GM23338 (cell line): ENCODE data around the gene TMEM255B. TPM values are rescaled to one million over a fixed set of nuclear protein-coding genes. Genes with fewer than 3 reads are reported as not detected.

Experiments
- ATAC-seq: fragments of 200-7000 bp; cut with Tn5 transposase; 3 replicates; pipeline ENCODE4 v1.9.1; 2020
- DNase-seq: peaks from one replicate; pipeline ENCODE4 v3.0.0-alpha.2; 2015; ENCODE audit warnings: low spot score
- H2AFZ ChIP-seq: fragments of 200-600 bp; sonication (generic); 2 replicates; pipeline ENCODE4 v1.8.0; 2016; ENCODE audit warnings: antibody characterized with exemption, mild to moderate bottlenecking, moderate library complexity
- H3F3A ChIP-seq: fragments of 200-600 bp; sonication (generic); replicated peaks from 2 replicates; pipeline ENCODE4 v1.8.0; 2017; ENCODE audit warnings: antibody characterized with exemption, mixed run types, low read depth
- H3K27ac ChIP-seq: fragments of 200-600 bp; sonication (generic); 2 replicates; pipeline ENCODE4 v1.6.1; 2016; ENCODE audit warnings: low read depth
- H3K27me3 ChIP-seq: fragments of 200-600 bp; sonication (generic); 2 replicates; pipeline ENCODE4 v1.8.0; 2016; ENCODE audit warnings: mild to moderate bottlenecking, mixed run types, moderate library complexity; ENCODE audit not compliant: insufficient read depth
- H3K36me3 ChIP-seq: fragments of 200-600 bp; sonication (generic); 2 replicates; pipeline ENCODE4 v1.8.0; 2016; ENCODE audit warnings: mild to moderate bottlenecking; ENCODE audit not compliant: insufficient read depth
- H3K4me1 ChIP-seq: fragments of 200-600 bp; sonication (generic); 2 replicates; pipeline ENCODE4 v1.8.0; 2016; ENCODE audit warnings: mild to moderate bottlenecking, moderate library complexity; ENCODE audit not compliant: insufficient read depth
- H3K4me2 ChIP-seq: fragments of 200-600 bp; sonication (generic); 2 replicates; pipeline ENCODE4 v1.7.1; 2017; ENCODE audit warnings: mixed run types
- H3K4me3 ChIP-seq: fragments of 200-600 bp; sonication (generic); 2 replicates; pipeline ENCODE4 v1.6.1; 2016; ENCODE audit warnings: mixed run types
- H3K79me2 ChIP-seq: fragments of 200-600 bp; sonication (generic); replicated peaks from 2 replicates; pipeline ENCODE4 v1.8.0; 2017; ENCODE audit warnings: mild to moderate bottlenecking; ENCODE audit not compliant: insufficient read depth
- H3K9me2 ChIP-seq: fragments of 200-600 bp; sonication (generic); 2 replicates; pipeline ENCODE4 v1.8.0; 2017; ENCODE audit not compliant: insufficient read depth
- H4K20me1 ChIP-seq: fragments of 200-600 bp; sonication (generic); replicated peaks from 2 replicates; pipeline ENCODE4 v1.8.0; 2017; ENCODE audit warnings: mild to moderate bottlenecking; ENCODE audit not compliant: insufficient read depth
- H3K27ac Mint-ChIP-seq: 2 replicates; pipeline ENCODE4 v1.8.0; 2020; ENCODE audit warnings: inconsistent platforms, mild to moderate bottlenecking, moderate library complexity, mixed read lengths
- H3K27me3 Mint-ChIP-seq: 3 replicates; pipeline ENCODE4 v1.8.0; 2022; ENCODE audit warnings: low read depth, mild to moderate bottlenecking, moderate library complexity, mixed read lengths, inconsistent platforms; ENCODE audit not compliant: insufficient read depth, poor library complexity
- H3K36me3 Mint-ChIP-seq: 3 replicates; pipeline ENCODE4 v1.8.0; 2021; ENCODE audit warnings: low read depth, mild to moderate bottlenecking, inconsistent platforms, moderate library complexity, mixed read lengths
- H3K4me1 Mint-ChIP-seq: 3 replicates; pipeline ENCODE4 v1.8.0; 2020; ENCODE audit warnings: mild to moderate bottlenecking, inconsistent platforms, mixed read lengths
- H3K4me3 Mint-ChIP-seq: 3 replicates; pipeline ENCODE4 v1.8.0; 2021; ENCODE audit warnings: moderate library complexity, mild to moderate bottlenecking, inconsistent platforms, mixed read lengths
- H3K9me3 Mint-ChIP-seq: 3 replicates; pipeline ENCODE4 v1.8.0; 2020; ENCODE audit warnings: moderate library complexity, mild to moderate bottlenecking, inconsistent platforms, mixed read lengths
- CREB1 ChIP-seq: fragments of 250-450 bp; sonication (Bioruptor Pico); IDR thresholded peaks from 2 replicates; pipeline ENCODE4 v1.5.0; 2020; ENCODE audit warnings: low read depth, mild to moderate bottlenecking, moderate library complexity
- EZH2 ChIP-seq: fragments of 200-600 bp; sonication (generic); IDR thresholded peaks from one replicate; pipeline ENCODE4 v1.8.0; 2017; ENCODE audit warnings: antibody characterized with exemption, mild to moderate bottlenecking, low read depth; ENCODE audit not compliant: unreplicated experiment
- EZH2phosphoT487 ChIP-seq: fragments of 200-600 bp; sonication (generic); IDR thresholded peaks from one replicate; pipeline ENCODE4 v1.8.1; 2018; ENCODE audit warnings: antibody characterized with exemption; ENCODE audit not compliant: unreplicated experiment
- JUNB ChIP-seq: IDR thresholded peaks from one replicate; pipeline ENCODE4 v1.6.1; 2016; ENCODE audit warnings: antibody characterized with exemption; ENCODE audit not compliant: unreplicated experiment
- NANOG ChIP-seq: IDR thresholded peaks from 2 replicates; pipeline ENCODE4 v1.6.1; 2016; ENCODE audit warnings: antibody characterized with exemption, borderline replicate concordance
- POLR2AphosphoS5 ChIP-seq: IDR thresholded peaks from 2 replicates; pipeline ENCODE4 v1.6.1; 2016; ENCODE audit warnings: antibody characterized with exemption, low read depth
- STAT1 ChIP-seq: IDR thresholded peaks from one replicate; pipeline ENCODE4 v1.6.1; 2016; ENCODE audit warnings: antibody characterized with exemption; ENCODE audit not compliant: unreplicated experiment
- ZNF114 ChIP-seq: fragments of 250-450 bp; sonication (Bioruptor Pico); IDR thresholded peaks from 2 replicates; pipeline ENCODE4 v1.5.0; 2020; ENCODE audit warnings: mild to moderate bottlenecking, moderate library complexity
- ZNF331 ChIP-seq: fragments of 250-450 bp; sonication (Bioruptor Pico); IDR thresholded peaks from 2 replicates; pipeline ENCODE4 v1.5.0; 2020; ENCODE audit warnings: low read depth, mild to moderate bottlenecking, moderate library complexity
- polyA plus RNA-seq: library from polyadenylated mRNA; unstranded; fragments of >200 nt; fragmentation: Nextera tagmentation; extraction: Ambion mirVana; gene quantifications from 2 replicates; pipeline ENCODE4 v1.2.1, GENCODE V29; 2016
- total RNA-seq: library from RNA; depleted of rRNA; stranded (reverse); fragments of >200 nt; shearing (Covaris generic); gene quantifications from 2 replicates; pipeline ENCODE4 v1.2.3, GENCODE V29; 2014
- TF ChIP-seq, protein P1 (sequence below): fragments of 250-450 bp; sonication (Bioruptor Pico); IDR thresholded peaks from 2 replicates; pipeline ENCODE4 v1.5.0; 2020; ENCODE audit warnings: mild to moderate bottlenecking, moderate library complexity
- TF ChIP-seq, protein P2 (sequence below): IDR thresholded peaks from 2 replicates; pipeline ENCODE4 v1.6.1; 2016; ENCODE audit warnings: antibody characterized with exemption
- TF ChIP-seq, protein P3 (sequence below), 2 experiments: fragments of 200-600 bp in 1 of 2; sonication (generic) in 1 of 2; conservative IDR thresholded peaks; 2 replicates each; pipeline versions ENCODE4 v1.5.1 to v1.6.1; 2016 to 2017; ENCODE audit warnings: antibody characterized with exemption in 2 of 2, low read depth in 2 of 2, mild to moderate bottlenecking in 2 of 2, moderate library complexity in 1 of 2

Gene TMEM255B
- total and polyA plus RNA-seq, 2 experiments from 2014 or later: 0.69 to 4.4 TPM

DNA sequence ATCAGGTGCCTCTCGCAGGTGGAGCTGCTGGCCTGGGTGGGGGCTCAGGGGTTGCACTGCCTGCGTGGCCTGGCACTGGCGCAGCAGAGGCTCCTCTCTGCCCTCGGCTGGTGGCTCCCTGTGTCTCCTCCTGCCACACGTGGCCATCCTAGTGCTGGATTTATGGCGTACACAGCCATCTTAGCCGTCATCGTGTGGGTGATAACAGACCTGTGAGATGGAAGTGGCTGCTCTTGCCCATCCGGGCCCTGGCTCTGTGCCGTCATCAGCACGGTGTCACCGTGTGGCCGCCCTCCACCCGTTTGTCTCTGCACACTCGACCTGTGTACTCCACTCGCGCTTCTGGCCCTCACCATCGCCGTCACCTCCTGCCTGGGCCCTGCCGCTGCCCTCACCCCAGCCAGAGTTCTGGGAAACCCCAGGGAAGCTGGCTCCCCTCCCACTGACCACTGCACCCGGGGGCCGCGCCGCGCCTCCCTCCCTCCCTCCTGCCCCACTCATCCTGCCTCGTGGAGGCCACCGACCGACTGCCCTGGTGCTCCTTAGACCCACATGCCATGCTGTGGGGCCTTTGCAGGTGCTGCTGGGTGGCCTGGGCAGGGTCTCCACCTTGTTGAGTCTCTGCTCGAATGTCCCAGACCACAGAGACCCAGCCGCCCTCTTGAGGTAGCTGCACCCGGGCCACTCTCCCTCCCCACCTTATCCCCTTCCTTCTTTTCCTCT, 29.5 kb downstream of the TMEM255B start:
- TF ChIP-seq ZNF114 (no peak), CREB1 (CRISPR knock-in tag) (no peak), EZH2 (no peak), STAT1 (no peak), JUNB (no peak), EZH2phosphoT487 (no peak), POLR2AphosphoS5 (no peak), NANOG (no peak), ZNF331 (no peak)
- TF ChIP-seq, protein P1, sequence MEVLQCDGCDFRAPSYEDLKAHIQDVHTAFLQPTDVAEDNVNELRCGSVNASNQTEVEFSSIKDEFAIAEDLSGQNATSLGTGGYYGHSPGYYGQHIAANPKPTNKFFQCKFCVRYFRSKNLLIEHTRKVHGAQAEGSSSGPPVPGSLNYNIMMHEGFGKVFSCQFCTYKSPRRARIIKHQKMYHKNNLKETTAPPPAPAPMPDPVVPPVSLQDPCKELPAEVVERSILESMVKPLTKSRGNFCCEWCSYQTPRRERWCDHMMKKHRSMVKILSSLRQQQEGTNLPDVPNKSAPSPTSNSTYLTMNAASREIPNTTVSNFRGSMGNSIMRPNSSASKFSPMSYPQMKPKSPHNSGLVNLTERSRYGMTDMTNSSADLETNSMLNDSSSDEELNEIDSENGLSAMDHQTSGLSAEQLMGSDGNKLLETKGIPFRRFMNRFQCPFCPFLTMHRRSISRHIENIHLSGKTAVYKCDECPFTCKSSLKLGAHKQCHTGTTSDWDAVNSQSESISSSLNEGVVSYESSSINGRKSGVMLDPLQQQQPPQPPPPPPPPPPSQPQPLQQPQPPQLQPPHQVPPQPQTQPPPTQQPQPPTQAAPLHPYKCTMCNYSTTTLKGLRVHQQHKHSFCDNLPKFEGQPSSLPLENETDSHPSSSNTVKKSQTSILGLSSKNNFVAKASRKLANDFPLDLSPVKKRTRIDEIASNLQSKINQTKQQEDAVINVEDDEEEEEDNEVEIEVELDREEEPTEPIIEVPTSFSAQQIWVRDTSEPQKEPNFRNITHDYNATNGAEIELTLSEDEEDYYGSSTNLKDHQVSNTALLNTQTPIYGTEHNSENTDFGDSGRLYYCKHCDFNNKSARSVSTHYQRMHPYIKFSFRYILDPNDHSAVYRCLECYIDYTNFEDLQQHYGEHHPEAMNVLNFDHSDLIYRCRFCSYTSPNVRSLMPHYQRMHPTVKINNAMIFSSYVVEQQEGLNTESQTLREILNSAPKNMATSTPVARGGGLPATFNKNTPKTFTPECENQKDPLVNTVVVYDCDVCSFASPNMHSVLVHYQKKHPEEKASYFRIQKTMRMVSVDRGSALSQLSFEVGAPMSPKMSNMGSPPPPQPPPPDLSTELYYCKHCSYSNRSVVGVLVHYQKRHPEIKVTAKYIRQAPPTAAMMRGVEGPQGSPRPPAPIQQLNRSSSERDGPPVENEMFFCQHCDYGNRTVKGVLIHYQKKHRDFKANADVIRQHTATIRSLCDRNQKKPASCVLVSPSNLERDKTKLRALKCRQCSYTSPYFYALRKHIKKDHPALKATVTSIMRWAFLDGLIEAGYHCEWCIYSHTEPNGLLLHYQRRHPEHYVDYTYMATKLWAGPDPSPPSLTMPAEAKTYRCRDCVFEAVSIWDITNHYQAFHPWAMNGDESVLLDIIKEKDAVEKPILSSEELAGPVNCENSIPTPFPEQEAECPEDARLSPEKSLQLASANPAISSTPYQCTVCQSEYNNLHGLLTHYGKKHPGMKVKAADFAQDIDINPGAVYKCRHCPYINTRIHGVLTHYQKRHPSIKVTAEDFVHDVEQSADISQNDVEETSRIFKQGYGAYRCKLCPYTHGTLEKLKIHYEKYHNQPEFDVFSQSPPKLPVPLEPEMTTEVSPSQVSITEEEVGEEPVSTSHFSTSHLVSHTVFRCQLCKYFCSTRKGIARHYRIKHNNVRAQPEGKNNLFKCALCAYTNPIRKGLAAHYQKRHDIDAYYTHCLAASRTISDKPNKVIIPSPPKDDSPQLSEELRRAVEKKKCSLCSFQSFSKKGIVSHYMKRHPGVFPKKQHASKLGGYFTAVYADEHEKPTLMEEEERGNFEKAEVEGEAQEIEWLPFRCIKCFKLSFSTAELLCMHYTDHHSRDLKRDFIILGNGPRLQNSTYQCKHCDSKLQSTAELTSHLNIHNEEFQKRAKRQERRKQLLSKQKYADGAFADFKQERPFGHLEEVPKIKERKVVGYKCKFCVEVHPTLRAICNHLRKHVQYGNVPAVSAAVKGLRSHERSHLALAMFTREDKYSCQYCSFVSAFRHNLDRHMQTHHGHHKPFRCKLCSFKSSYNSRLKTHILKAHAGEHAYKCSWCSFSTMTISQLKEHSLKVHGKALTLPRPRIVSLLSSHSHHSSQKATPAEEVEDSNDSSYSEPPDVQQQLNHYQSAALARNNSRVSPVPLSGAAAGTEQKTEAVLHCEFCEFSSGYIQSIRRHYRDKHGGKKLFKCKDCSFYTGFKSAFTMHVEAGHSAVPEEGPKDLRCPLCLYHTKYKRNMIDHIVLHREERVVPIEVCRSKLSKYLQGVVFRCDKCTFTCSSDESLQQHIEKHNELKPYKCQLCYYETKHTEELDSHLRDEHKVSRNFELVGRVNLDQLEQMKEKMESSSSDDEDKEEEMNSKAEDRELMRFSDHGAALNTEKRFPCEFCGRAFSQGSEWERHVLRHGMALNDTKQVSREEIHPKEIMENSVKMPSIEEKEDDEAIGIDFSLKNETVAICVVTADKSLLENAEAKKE (CRISPR knock-in tag): no peak
- TF ChIP-seq, protein P2, sequence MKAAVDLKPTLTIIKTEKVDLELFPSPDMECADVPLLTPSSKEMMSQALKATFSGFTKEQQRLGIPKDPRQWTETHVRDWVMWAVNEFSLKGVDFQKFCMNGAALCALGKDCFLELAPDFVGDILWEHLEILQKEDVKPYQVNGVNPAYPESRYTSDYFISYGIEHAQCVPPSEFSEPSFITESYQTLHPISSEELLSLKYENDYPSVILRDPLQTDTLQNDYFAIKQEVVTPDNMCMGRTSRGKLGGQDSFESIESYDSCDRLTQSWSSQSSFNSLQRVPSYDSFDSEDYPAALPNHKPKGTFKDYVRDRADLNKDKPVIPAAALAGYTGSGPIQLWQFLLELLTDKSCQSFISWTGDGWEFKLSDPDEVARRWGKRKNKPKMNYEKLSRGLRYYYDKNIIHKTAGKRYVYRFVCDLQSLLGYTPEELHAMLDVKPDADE: no peak
- TF ChIP-seq, protein P3, sequence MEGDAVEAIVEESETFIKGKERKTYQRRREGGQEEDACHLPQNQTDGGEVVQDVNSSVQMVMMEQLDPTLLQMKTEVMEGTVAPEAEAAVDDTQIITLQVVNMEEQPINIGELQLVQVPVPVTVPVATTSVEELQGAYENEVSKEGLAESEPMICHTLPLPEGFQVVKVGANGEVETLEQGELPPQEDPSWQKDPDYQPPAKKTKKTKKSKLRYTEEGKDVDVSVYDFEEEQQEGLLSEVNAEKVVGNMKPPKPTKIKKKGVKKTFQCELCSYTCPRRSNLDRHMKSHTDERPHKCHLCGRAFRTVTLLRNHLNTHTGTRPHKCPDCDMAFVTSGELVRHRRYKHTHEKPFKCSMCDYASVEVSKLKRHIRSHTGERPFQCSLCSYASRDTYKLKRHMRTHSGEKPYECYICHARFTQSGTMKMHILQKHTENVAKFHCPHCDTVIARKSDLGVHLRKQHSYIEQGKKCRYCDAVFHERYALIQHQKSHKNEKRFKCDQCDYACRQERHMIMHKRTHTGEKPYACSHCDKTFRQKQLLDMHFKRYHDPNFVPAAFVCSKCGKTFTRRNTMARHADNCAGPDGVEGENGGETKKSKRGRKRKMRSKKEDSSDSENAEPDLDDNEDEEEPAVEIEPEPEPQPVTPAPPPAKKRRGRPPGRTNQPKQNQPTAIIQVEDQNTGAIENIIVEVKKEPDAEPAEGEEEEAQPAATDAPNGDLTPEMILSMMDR (conservative IDR thresholded peaks at IDR 0.05; ENCODE audit: low read depth in 2 of 2): no peak
- Mint-ChIP-seq H3K27me3 (peaks cover 10% of the 10 kb centered on the region), H3K36me3 (peaks cover 17% of the 10 kb centered on the region), H3K27ac (no peak overlapping the region), H3K9me3 (peaks cover 18% of the 10 kb centered on the region), H3K4me1 (no peaks in the 10 kb centered on the region), H3K4me3 (no peak overlapping the region)
- H3K79me2 ChIP-seq: no peaks in the 10 kb centered on the region
- no peak overlapping the region for H3K4me2 ChIP-seq
- H3K27me3 ChIP-seq: no peaks in the 10 kb centered on the region
- ATAC-seq (no peak), DNase-seq (no peak)
- H3F3A ChIP-seq: no peaks in the 10 kb centered on the region
- H3K4me3 ChIP-seq: no peak overlapping the region
- H3K36me3 ChIP-seq: no peaks in the 10 kb centered on the region
- no peaks in the 10 kb centered on the region for H4K20me1 ChIP-seq
- no peak overlapping the region for H2AFZ ChIP-seq
- no peak overlapping the region for H3K27ac ChIP-seq
- H3K9me2 ChIP-seq: no peaks in the 10 kb centered on the region
- no peaks in the 10 kb centered on the region for H3K4me1 ChIP-seq
